ENCODE measurements around the gene AKAP6.

Gene AKAP6

GRCh38 chr14:32621585-32621984 lies 292.5 kb downstream of the AKAP6 start:
- no peak overlapping the region for H3K4me3 ChIP-seq (ENCODE audit: low read depth, low read length)
- TF ChIP-seq, protein P1, sequence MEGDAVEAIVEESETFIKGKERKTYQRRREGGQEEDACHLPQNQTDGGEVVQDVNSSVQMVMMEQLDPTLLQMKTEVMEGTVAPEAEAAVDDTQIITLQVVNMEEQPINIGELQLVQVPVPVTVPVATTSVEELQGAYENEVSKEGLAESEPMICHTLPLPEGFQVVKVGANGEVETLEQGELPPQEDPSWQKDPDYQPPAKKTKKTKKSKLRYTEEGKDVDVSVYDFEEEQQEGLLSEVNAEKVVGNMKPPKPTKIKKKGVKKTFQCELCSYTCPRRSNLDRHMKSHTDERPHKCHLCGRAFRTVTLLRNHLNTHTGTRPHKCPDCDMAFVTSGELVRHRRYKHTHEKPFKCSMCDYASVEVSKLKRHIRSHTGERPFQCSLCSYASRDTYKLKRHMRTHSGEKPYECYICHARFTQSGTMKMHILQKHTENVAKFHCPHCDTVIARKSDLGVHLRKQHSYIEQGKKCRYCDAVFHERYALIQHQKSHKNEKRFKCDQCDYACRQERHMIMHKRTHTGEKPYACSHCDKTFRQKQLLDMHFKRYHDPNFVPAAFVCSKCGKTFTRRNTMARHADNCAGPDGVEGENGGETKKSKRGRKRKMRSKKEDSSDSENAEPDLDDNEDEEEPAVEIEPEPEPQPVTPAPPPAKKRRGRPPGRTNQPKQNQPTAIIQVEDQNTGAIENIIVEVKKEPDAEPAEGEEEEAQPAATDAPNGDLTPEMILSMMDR (IDR thresholded peaks at IDR 0.05; ENCODE audit: borderline replicate concordance, insufficient read depth, low read depth, low read length), result no peak

DNA sequence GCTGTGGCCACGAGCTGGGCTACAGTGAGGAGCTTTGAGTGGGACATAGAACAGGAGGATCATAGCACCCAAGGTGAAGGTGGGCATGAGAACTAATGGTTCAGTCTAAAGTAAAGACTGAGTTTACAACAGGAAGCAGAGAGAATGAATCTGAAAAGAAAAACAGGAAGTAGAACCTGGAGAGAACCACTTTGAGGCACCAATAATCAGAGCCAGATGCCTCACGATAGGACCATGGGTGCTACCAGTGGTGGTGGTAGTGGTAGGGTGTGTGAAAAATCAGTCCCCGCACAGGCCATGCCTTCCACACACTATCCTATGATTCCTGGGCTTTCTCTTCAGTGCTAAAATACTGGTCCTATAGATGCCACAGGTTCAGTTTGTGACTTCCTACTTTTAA lies 293.6 kb downstream of the AKAP6 start:
- TF ChIP-seq, protein P1 (IDR thresholded peaks at IDR 0.05; ENCODE audit: borderline replicate concordance, insufficient read depth, low read depth, low read length), result no peak
- H3K4me3 ChIP-seq (ENCODE audit: low read depth, low read length), result no peak overlapping the region

DNA sequence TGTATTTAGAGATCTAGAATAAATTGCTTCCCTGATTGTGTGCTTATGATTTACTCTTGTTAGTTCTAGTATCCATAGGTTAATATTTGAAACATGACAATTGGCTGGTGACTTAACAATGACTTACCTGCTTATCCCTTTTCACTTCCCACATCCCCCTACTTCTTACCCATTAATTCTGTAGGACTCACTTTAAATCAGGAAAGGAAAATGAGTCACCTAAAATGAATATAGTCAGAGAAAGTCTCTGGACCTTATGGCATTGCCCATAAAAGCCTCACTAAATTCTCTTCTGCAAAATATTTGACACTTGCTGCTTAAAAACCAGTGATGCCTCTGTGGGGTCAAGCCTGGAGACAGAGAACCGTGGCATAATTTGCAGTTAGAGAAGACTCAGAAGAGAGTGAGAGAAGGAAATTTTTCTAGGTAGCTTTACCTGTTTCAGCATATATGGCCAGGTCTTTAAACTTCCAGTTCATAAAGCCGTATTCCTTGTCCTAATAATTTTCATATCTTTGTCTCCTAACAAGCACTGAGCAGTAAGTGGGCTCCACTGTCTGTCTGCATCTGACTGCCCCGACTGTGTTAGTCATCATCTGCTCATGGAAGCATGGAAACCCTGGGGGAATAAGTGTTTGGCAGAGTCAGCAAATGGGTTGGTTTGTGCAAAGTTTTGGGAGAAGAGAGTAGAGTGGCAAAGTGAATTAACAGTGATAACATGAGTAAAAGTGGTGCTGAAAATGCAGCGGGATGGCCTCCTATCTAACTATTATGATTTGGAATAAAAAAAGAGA lies 294.4 kb downstream of the AKAP6 start:
- TF ChIP-seq, protein P1 (IDR thresholded peaks at IDR 0.05; ENCODE audit: borderline replicate concordance, insufficient read depth, low read depth, low read length), result no peak
- H3K4me3 ChIP-seq (ENCODE audit: low read depth, low read length), result no peak overlapping the region

- no peak overlapping the region for H3K4me3 ChIP-seq (ENCODE audit: low read depth, low read length)
- TF ChIP-seq, protein P1 (IDR thresholded peaks at IDR 0.05; ENCODE audit: borderline replicate concordance, insufficient read depth, low read depth, low read length), result no peak
These were observed 296.1 kb downstream of the AKAP6 start for GRCh38 chr14:32625211-32625610.

DNA sequence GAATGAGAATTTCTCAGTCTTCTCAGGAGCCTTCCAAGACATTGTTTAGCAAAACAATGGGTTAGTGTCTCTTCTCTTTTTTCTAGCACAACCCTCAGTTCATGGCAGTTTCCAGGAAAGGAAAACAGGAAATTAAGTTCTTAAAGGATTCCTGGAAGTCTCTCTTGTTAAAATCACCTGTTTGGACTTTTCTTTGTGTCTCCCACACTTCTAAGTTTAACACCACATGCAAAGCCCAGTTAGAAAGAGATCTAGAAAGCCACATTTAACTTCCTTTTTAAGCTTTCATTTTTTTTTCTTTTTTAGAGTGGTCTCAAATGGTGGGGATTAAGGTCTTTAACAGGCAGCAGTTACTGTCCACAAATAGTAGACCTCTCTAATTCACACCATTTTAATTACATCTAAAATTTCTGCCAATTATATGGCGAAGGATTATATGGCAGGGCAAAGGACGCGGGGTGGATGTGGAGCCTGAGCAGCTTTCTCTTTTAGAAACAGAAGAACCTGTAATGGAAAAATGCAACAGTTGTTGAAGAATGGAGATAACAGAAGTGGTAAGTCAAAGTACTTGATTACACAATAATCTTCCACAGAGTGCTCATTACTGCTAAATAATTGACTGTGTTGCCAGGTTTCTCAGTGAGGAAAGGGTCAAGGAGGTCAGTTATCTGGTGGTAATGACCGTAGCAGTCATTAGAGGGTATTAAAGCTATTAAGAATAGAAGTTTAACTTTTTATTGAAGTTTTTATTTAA lies 298.6 kb downstream of the AKAP6 start:
- TF ChIP-seq, protein P1 (IDR thresholded peaks at IDR 0.05; ENCODE audit: borderline replicate concordance, insufficient read depth, low read depth, low read length), result no peak
- H3K4me3 ChIP-seq (ENCODE audit: low read depth, low read length), result no peak overlapping the region

DNA sequence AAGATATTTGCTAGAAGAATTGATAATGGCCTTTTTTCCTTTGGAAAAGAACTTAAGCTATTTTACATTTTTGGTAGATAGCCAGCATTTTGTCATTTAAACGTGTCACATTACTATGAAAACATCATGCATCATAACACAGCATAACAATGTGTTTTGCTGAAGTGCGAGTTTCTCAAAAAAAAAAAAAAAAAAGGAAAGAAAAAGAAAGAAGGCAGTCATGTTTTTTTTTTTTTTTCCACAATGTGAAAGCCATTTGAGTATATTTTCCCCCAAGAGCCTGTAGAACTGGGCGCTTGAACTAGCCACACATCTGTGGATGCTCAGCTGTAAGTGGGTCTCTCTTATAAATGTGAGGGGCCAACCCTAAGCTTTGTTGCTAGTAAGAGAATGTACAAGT lies 300.1 kb downstream of the AKAP6 start:
- TF ChIP-seq, protein P1 (IDR thresholded peaks at IDR 0.05; ENCODE audit: borderline replicate concordance, insufficient read depth, low read depth, low read length), result no peak
- H3K4me3 ChIP-seq (ENCODE audit: low read depth, low read length), result no peak overlapping the region

Data from GM12875 (cell line).